Colonic mucosa (tissue), 4 donors: Measurements from ENCODE around the gene UPF3B. TPM values are rescaled to one million over a fixed set of nuclear protein-coding genes. Genes with fewer than 3 reads are reported as not detected.

Experiments used
- DNase-seq: peaks from one replicate; pipeline ENCODE4 v3.0.0-alpha.2; 2020
- H3K27ac ChIP-seq: fragments of 200-600 bp; one replicate; pipeline ENCODE4 v1.8.0; 2021
- H3K27me3 ChIP-seq: fragments of 200-600 bp; one replicate; pipeline ENCODE4 v1.8.0; 2021
- H3K36me3 ChIP-seq: fragments of 200-600 bp; one replicate; pipeline ENCODE4 v1.8.0; 2021
- H3K4me1 ChIP-seq: fragments of 200-600 bp; one replicate; pipeline ENCODE4 v1.8.0; 2021; ENCODE audit warnings: mild to moderate bottlenecking
- H3K4me3 ChIP-seq: fragments of 200-600 bp; one replicate; pipeline ENCODE4 v1.8.0; 2021
- H3K9ac ChIP-seq, 2 donors: one replicate each; pipeline ENCODE4 v1.7.0; 2013; ENCODE audit warnings: control low read depth in 2 of 2, low read depth in 2 of 2, low read length in 2 of 2
- H3K9me3 ChIP-seq: fragments of 200-600 bp; one replicate; pipeline ENCODE4 v1.8.0; 2021
- CTCF ChIP-seq: fragments of 200-600 bp; IDR thresholded peaks from one replicate; pipeline ENCODE4 v1.8.0; 2022; ENCODE audit warnings: antibody characterized with exemption, mild to moderate bottlenecking
- intact Hi-C: fragments of 100-400 bp; cut with DNase I; formaldehyde crosslinking; loops from one replicate; pipeline ENCODE4 v1.14.1; 2022
- total RNA-seq, 2 donors: library from RNA; stranded (reverse); fragmentation: NEBNext Ultra II Directional in 1 of 2; extraction: Animal tissue kit (Norgen Biotek cat#: 25700) in 1 of 2; gene quantifications; one replicate each; pipeline ENCODE4 v1.2.1, GENCODE V29; 2021
- donor health status: healthy.
- donor health status: DM: no; HTN: no; CAD: no.
- donor health status: DM: no; HTN: no; CAD: no.

Gene UPF3B
- total RNA-seq, 2 donors from 2014 or later = 10.2 to 10.5 TPM

GRCh38 chrX:119790977-119791436 is 61.8 kb downstream of the UPF3B start:
- Histone ChIP-seq H3K36me3 (no peaks in the 10 kb centered on the region), H3K4me3 (peak overlapping the region; percentile 60), H3K9ac (peak overlapping the region; percentile 79 to 86), H3K4me1 (peaks cover 4% of the 10 kb centered on the region), H3K27me3 (no peaks in the 10 kb centered on the region), H3K9me3 (no peaks in the 10 kb centered on the region), H3K27ac (peak overlapping the region; percentile 87)
- intact Hi-C loops = loop anchor here (5.0 kb wide), 1 partner anchor 76 kb away; no protein-coding TSS in a partner anchor
- peak; percentile 29 for DNase-seq
- TF ChIP-seq CTCF = no peak

DNA sequence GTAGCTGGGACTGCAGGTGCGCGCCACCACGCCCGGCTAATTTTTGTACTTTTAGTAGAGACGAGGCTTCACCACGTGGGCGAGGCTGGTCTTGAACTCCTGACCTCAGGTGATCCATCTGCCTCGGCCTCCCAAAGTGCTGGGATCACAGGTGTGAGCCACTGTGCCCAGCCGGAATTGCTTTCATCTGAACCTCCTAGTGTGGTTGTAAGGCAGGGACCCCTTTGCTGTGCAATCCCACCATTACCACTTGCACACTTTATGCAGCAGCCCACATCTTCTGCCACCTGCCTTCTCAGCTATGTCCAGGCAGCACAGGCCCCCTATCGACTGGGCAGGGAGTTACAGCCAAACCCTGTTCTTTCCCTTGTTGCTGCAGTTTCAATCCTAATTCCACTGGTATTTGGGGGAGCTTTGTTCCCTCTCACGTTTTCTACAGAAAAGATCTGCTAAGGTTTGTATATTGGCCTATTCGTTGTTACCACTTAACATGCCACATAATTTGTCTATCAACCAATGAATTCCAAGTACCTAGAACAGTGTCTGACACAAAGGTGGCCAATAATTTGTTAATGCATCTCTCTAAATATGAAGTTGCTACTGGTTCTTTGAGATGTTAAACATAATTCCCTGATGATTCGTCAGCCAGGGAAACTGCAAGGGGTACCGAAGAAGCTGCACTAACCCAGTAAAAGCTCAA is 67.9 kb downstream of the UPF3B start:
- peak; percentile 37 for DNase-seq
- intact Hi-C loops = no loop called here
- H3K36me3 ChIP-seq = no peaks in the 10 kb centered on the region
- no peaks in the 10 kb centered on the region for H3K9me3 ChIP-seq
- peak; percentile 41 for TF ChIP-seq CTCF
- no peak overlapping the region for H3K27ac ChIP-seq
- no peaks in the 10 kb centered on the region for H3K27me3 ChIP-seq
- peaks cover 4% of the 10 kb centered on the region for H3K4me1 ChIP-seq
- no peak overlapping the region for H3K4me3 ChIP-seq
- H3K9ac ChIP-seq = no peak overlapping the region

Other genes starting within 250 kb of the UPF3B start
- 1 to 10 TPM; 6.0 to 8.9 TPM for gene NKRF, start 246.5 kb downstream of the UPF3B start, total RNA-seq
- gene SEPTIN6, start 159.8 kb downstream of the UPF3B start, total RNA-seq = 10 to 100 TPM in 1 of 2 donors, 1 to 10 TPM in 1; 9.4 to 21.2 TPM
- gene SOWAHD, start 94.4 kb downstream of the UPF3B start, total RNA-seq = 1 to 10 TPM; 3.2 to 4.9 TPM
- 1,000 to 10,000 TPM; 1,267 to 1,593 TPM for gene RPL39, start 61.3 kb downstream of the UPF3B start, total RNA-seq
- gene RNF113A, start 18.8 kb upstream of the UPF3B start, total RNA-seq = 10 to 100 TPM; 13.4 to 14.6 TPM
- 100 to 1,000 TPM; 167 to 221 TPM for gene NDUFA1, start 18.9 kb upstream of the UPF3B start, total RNA-seq
- gene AKAP14, start 42.9 kb upstream of the UPF3B start, total RNA-seq = not detected
- 1 to 10 TPM; 5.5 to 7.1 TPM for gene NKAP, start 90.8 kb upstream of the UPF3B start, total RNA-seq
- not detected for gene RHOXF2B, start 224.7 kb upstream of the UPF3B start, total RNA-seq